ENCODE data around the gene PANK4. TPM values are rescaled to one million over a fixed set of nuclear protein-coding genes. Genes with fewer than 3 reads are reported as not detected.

Gene PANK4
- total RNA-seq, 1 donor from 2014 or later, result 55.2 TPM

- DNase-seq, result peak; percentile 87
- Mint-ChIP-seq H3K4me3 (peak overlapping the region; percentile 85), H3K36me3 (ENCODE audit: low read depth) (peaks cover 23% of the 10 kb centered on the region), H3K27me3 (peaks cover 9% of the 10 kb centered on the region), H3K4me1 (peaks cover 36% of the 10 kb centered on the region), H3K27ac (peak overlapping the region; percentile 96), H3K9me3 (no peaks in the 10 kb centered on the region)
- intact Hi-C loops (cut with micrococcal nuclease), result loop anchor here (10.0 kb wide), 1 partner anchor 219 kb away; no protein-coding TSS in a partner anchor
These were observed 2.3 kb downstream of the PANK4 start for GRCh38 chr1:2523891-2524609.

- H3K9me3 Mint-ChIP-seq, result no peaks in the 10 kb centered on the region
- DNase-seq, result peak; percentile 72
- intact Hi-C loops (cut with micrococcal nuclease), result loop anchor here (10.0 kb wide), 1 partner anchor 219 kb away; no protein-coding TSS in a partner anchor
- H3K4me1 Mint-ChIP-seq, result peaks cover 32% of the 10 kb centered on the region
- H3K4me3 Mint-ChIP-seq, result peak overlapping the region; percentile 85
- H3K36me3 Mint-ChIP-seq (ENCODE audit: low read depth), result peaks cover 30% of the 10 kb centered on the region
- peak overlapping the region; percentile 96 for H3K27ac Mint-ChIP-seq
- peaks cover 4% of the 10 kb centered on the region for H3K27me3 Mint-ChIP-seq
These were observed 3.1 kb downstream of the PANK4 start for GRCh38 chr1:2523191-2523890.

- Mint-ChIP-seq H3K4me1 (peaks cover 30% of the 10 kb centered on the region), H3K36me3 (ENCODE audit: low read depth) (peaks cover 34% of the 10 kb centered on the region), H3K4me3 (no peak overlapping the region), H3K9me3 (no peaks in the 10 kb centered on the region), H3K27me3 (peaks cover 4% of the 10 kb centered on the region), H3K27ac (no peak overlapping the region)
- intact Hi-C loops (cut with micrococcal nuclease), result loop anchor here (10.0 kb wide), 1 partner anchor 217 kb away; no protein-coding TSS in a partner anchor
- DNase-seq, result no peak
These were observed 4.2 kb downstream of the PANK4 start for GRCh38 chr1:2522230-2522629.

- H3K27ac Mint-ChIP-seq, result no peak overlapping the region
- intact Hi-C loops (cut with micrococcal nuclease), result loop anchor here (10.0 kb wide), 1 partner anchor 216 kb away; no protein-coding TSS in a partner anchor
- H3K9me3 Mint-ChIP-seq, result no peaks in the 10 kb centered on the region
- H3K36me3 Mint-ChIP-seq (ENCODE audit: low read depth), result peaks cover 39% of the 10 kb centered on the region
- DNase-seq, result no peak
- H3K4me3 Mint-ChIP-seq, result no peak overlapping the region
- peaks cover 25% of the 10 kb centered on the region for H3K4me1 Mint-ChIP-seq
- no peaks in the 10 kb centered on the region for H3K27me3 Mint-ChIP-seq
These were observed 5.6 kb downstream of the PANK4 start for GRCh38 chr1:2520806-2521205.

GRCh38 chr1:2520206-2520605, 6.2 kb downstream of the PANK4 start:
- Mint-ChIP-seq H3K36me3 (ENCODE audit: low read depth) (peaks cover 41% of the 10 kb centered on the region), H3K27ac (no peak overlapping the region), H3K9me3 (no peaks in the 10 kb centered on the region), H3K4me3 (no peak overlapping the region), H3K27me3 (no peaks in the 10 kb centered on the region), H3K4me1 (peaks cover 24% of the 10 kb centered on the region)
- intact Hi-C loops (cut with micrococcal nuclease), result loop anchor here (10.0 kb wide), 1 partner anchor 215 kb away; no protein-coding TSS in a partner anchor
- no peak for DNase-seq

GRCh38 chr1:2519729-2520128, 6.7 kb downstream of the PANK4 start:
- intact Hi-C loops (cut with micrococcal nuclease), result loop anchor here (10.0 kb wide), 1 partner anchor 215 kb away; no protein-coding TSS in a partner anchor
- H3K27me3 Mint-ChIP-seq, result no peaks in the 10 kb centered on the region

GRCh38 chr1:2519029-2519685, 7.2 kb downstream of the PANK4 start:
- Mint-ChIP-seq H3K4me1 (peaks cover 14% of the 10 kb centered on the region), H3K36me3 (ENCODE audit: low read depth) (peaks cover 37% of the 10 kb centered on the region), H3K9me3 (no peaks in the 10 kb centered on the region), H3K27ac (no peak overlapping the region), H3K4me3 (no peak overlapping the region), H3K27me3 (no peaks in the 10 kb centered on the region)
- intact Hi-C loops (cut with micrococcal nuclease), result no loop called here
- no peak for DNase-seq

More at GRCh38 chr1:2519729-2520128, 6.7 kb downstream of the PANK4 start:
- Mint-ChIP-seq H3K4me1 (peaks cover 19% of the 10 kb centered on the region), H3K9me3 (no peaks in the 10 kb centered on the region), H3K27ac (no peak overlapping the region), H3K4me3 (no peak overlapping the region), H3K36me3 (ENCODE audit: low read depth) (peaks cover 38% of the 10 kb centered on the region)
- DNase-seq, result no peak

- Mint-ChIP-seq H3K27ac (no peak overlapping the region), H3K36me3 (ENCODE audit: low read depth) (peaks cover 40% of the 10 kb centered on the region), H3K27me3 (no peaks in the 10 kb centered on the region), H3K9me3 (no peaks in the 10 kb centered on the region), H3K4me1 (peaks cover 9% of the 10 kb centered on the region), H3K4me3 (no peak overlapping the region)
- intact Hi-C loops (cut with micrococcal nuclease), result no loop called here
- DNase-seq, result no peak
These were observed 7.9 kb downstream of the PANK4 start for GRCh38 chr1:2518528-2518927.

- Mint-ChIP-seq H3K27me3 (no peaks in the 10 kb centered on the region), H3K4me3 (no peak overlapping the region), H3K4me1 (peaks cover 4% of the 10 kb centered on the region), H3K36me3 (ENCODE audit: low read depth) (peaks cover 38% of the 10 kb centered on the region), H3K27ac (no peak overlapping the region), H3K9me3 (no peaks in the 10 kb centered on the region)
- DNase-seq, result no peak
- intact Hi-C loops (cut with micrococcal nuclease), result no loop called here
These were observed 8.4 kb downstream of the PANK4 start for GRCh38 chr1:2517966-2518365.

- H3K36me3 Mint-ChIP-seq (ENCODE audit: low read depth), result peaks cover 38% of the 10 kb centered on the region
- H3K4me3 Mint-ChIP-seq, result no peak overlapping the region
- H3K27me3 Mint-ChIP-seq, result no peaks in the 10 kb centered on the region
These were observed 9.4 kb downstream of the PANK4 start for GRCh38 chr1:2516946-2517345.

GRCh38 chr1:2516124-2516523, 10.3 kb downstream of the PANK4 start:
- H3K4me3 Mint-ChIP-seq, result no peak overlapping the region
- H3K36me3 Mint-ChIP-seq (ENCODE audit: low read depth), result peaks cover 40% of the 10 kb centered on the region
- intact Hi-C loops (cut with micrococcal nuclease), result no loop called here
- no peaks in the 10 kb centered on the region for H3K9me3 Mint-ChIP-seq
- DNase-seq, result no peak
- H3K4me1 Mint-ChIP-seq, result no peaks in the 10 kb centered on the region
- H3K27ac Mint-ChIP-seq, result no peak overlapping the region
- H3K27me3 Mint-ChIP-seq, result no peaks in the 10 kb centered on the region

More at GRCh38 chr1:2516946-2517345, 9.4 kb downstream of the PANK4 start:
- H3K27ac Mint-ChIP-seq, result no peak overlapping the region
- no peaks in the 10 kb centered on the region for H3K4me1 Mint-ChIP-seq
- intact Hi-C loops (cut with micrococcal nuclease), result no loop called here
- no peaks in the 10 kb centered on the region for H3K9me3 Mint-ChIP-seq
- no peak for DNase-seq

GRCh38 chr1:2515763-2516080, 10.7 kb downstream of the PANK4 start:
- H3K36me3 Mint-ChIP-seq (ENCODE audit: low read depth), result peaks cover 36% of the 10 kb centered on the region
- intact Hi-C loops (cut with micrococcal nuclease), result no loop called here
- no peaks in the 10 kb centered on the region for H3K4me1 Mint-ChIP-seq
- H3K9me3 Mint-ChIP-seq, result no peaks in the 10 kb centered on the region
- DNase-seq, result no peak
- H3K27me3 Mint-ChIP-seq, result no peaks in the 10 kb centered on the region
- no peak overlapping the region for H3K27ac Mint-ChIP-seq
- H3K4me3 Mint-ChIP-seq, result no peak overlapping the region

GRCh38 chr1:2514863-2515762, 11.3 kb downstream of the PANK4 start:
- H3K4me1 Mint-ChIP-seq, result no peaks in the 10 kb centered on the region
- no peak for DNase-seq
- intact Hi-C loops (cut with micrococcal nuclease), result no loop called here
- H3K4me3 Mint-ChIP-seq, result no peak overlapping the region
- no peak overlapping the region for H3K27ac Mint-ChIP-seq
- peaks cover 37% of the 10 kb centered on the region for H3K36me3 Mint-ChIP-seq (ENCODE audit: low read depth)
- no peaks in the 10 kb centered on the region for H3K9me3 Mint-ChIP-seq
- no peaks in the 10 kb centered on the region for H3K27me3 Mint-ChIP-seq
